Astrocyte (in vitro differentiated cells and primary cell): Measurements from ENCODE around the gene KRT4. TPM values are rescaled to one million over a fixed set of nuclear protein-coding genes. Genes with fewer than 3 reads are reported as not detected.

ENCODE experiments used
- DNase-seq: peaks from one replicate; pipeline ENCODE4 v3.0.0-alpha.2; 2010; ENCODE audit warnings: low read depth
- FAIRE-seq: peaks from 2 replicates; lab custom pipeline; 2011; peaks lifted over from hg19 to GRCh38; lab: Jason Lieb, UNC
- H2AFZ ChIP-seq: 2 replicates; pipeline ENCODE4 v1.6.0; 2012; ENCODE audit warnings: low read depth, low read length, inconsistent platforms
- H3K27ac ChIP-seq: 2 replicates; pipeline ENCODE4 v1.5.1; 2011; ENCODE audit warnings: low read depth, low read length, inconsistent platforms
- H3K27me3 ChIP-seq: 2 replicates; pipeline ENCODE4 v1.6.0; 2011; ENCODE audit warnings: low read length, inconsistent platforms; ENCODE audit not compliant: insufficient read depth
- H3K36me3 ChIP-seq: 2 replicates; pipeline ENCODE4 v1.5.1; 2011; ENCODE audit warnings: low read length, inconsistent platforms; ENCODE audit not compliant: insufficient read depth
- H3K4me1 ChIP-seq: 2 replicates; pipeline ENCODE4 v1.5.1; 2011; ENCODE audit warnings: low read length, inconsistent platforms; ENCODE audit not compliant: insufficient read depth
- H3K4me2 ChIP-seq: 2 replicates; pipeline ENCODE4 v1.6.0; 2012; ENCODE audit warnings: low read length, inconsistent platforms
- H3K4me3 ChIP-seq: 2 replicates; pipeline ENCODE4 v1.5.1; 2011; ENCODE audit warnings: low read depth, mild to moderate bottlenecking, low read length, inconsistent platforms; ENCODE audit not compliant: insufficient read depth
- H3K79me2 ChIP-seq: 2 replicates; pipeline ENCODE4 v1.6.0; 2012; ENCODE audit warnings: mild to moderate bottlenecking, low read length, inconsistent platforms; ENCODE audit not compliant: insufficient read depth
- H3K9ac ChIP-seq: 2 replicates; pipeline ENCODE4 v1.6.0; 2012; ENCODE audit warnings: mild to moderate bottlenecking, low read length, inconsistent platforms
- H3K9me3 ChIP-seq: 2 replicates; pipeline ENCODE4 v1.5.1; 2012; ENCODE audit warnings: low read depth, mild to moderate bottlenecking, low read length, inconsistent platforms; ENCODE audit not compliant: insufficient read depth
- H4K20me1 ChIP-seq: 2 replicates; pipeline ENCODE4 v1.6.0; 2012; ENCODE audit warnings: low read length, inconsistent platforms; ENCODE audit not compliant: insufficient read depth
- H3K27ac Mint-ChIP-seq: one replicate; pipeline ENCODE4 v1.8.0; 2021; ENCODE audit warnings: mild to moderate bottlenecking, mixed read lengths; ENCODE audit not compliant: unreplicated experiment
- H3K27me3 Mint-ChIP-seq: one replicate; pipeline ENCODE4 v1.8.0; 2021; ENCODE audit warnings: low read depth, mixed read lengths; ENCODE audit not compliant: unreplicated experiment
- H3K36me3 Mint-ChIP-seq: one replicate; pipeline ENCODE4 v1.8.0; 2021; ENCODE audit warnings: low read depth, mixed read lengths; ENCODE audit not compliant: unreplicated experiment
- H3K4me1 Mint-ChIP-seq: one replicate; pipeline ENCODE4 v1.8.0; 2021; ENCODE audit warnings: low read depth, mixed read lengths; ENCODE audit not compliant: unreplicated experiment
- H3K4me3 Mint-ChIP-seq: one replicate; pipeline ENCODE4 v1.8.0; 2021; ENCODE audit warnings: mild to moderate bottlenecking, moderate library complexity, mixed read lengths; ENCODE audit not compliant: unreplicated experiment
- H3K9me3 Mint-ChIP-seq: one replicate; pipeline ENCODE4 v1.8.0; 2021; ENCODE audit warnings: mild to moderate bottlenecking, mixed read lengths; ENCODE audit not compliant: unreplicated experiment
- CTCF ChIP-seq: IDR thresholded peaks from 2 replicates; pipeline ENCODE4 v1.5.1; 2011; ENCODE audit warnings: low read depth, mild to moderate bottlenecking, inconsistent platforms, low read length, moderate library complexity; ENCODE audit not compliant: insufficient read depth
- EZH2 ChIP-seq: IDR thresholded peaks from 2 replicates; pipeline ENCODE4 v1.6.1; 2012; ENCODE audit warnings: mild to moderate bottlenecking, low read length, inconsistent platforms; ENCODE audit not compliant: insufficient read depth
- total RNA-seq: library from RNA; stranded (reverse); gene quantifications from 2 replicates; pipeline ENCODE4 v1.2.1, GENCODE V29; 2021

KRT4 gene
- total RNA-seq, 1 donor from 2014 or later = not detected

GRCh38 chr12:52787324-52788191, 26.4 kb downstream of the KRT4 start:
- Histone ChIP-seq H3K4me2 (no peak overlapping the region), H3K27me3 (peaks cover 58% of the 10 kb centered on the region), H4K20me1 (no peaks in the 10 kb centered on the region), H3K9ac (no peak overlapping the region), H3K79me2 (no peaks in the 10 kb centered on the region), H3K27ac (no peak overlapping the region), H2AFZ (no peak overlapping the region), H3K36me3 (no peaks in the 10 kb centered on the region), H3K9me3 (no peaks in the 10 kb centered on the region), H3K4me1 (peaks cover 3% of the 10 kb centered on the region), H3K4me3 (no peak overlapping the region)
- H3K27me3 Mint-ChIP-seq = peaks cover 66% of the 10 kb centered on the region
- peaks cover 2% of the 10 kb centered on the region for H3K4me1 Mint-ChIP-seq
- H3K36me3 Mint-ChIP-seq = peaks cover 7% of the 10 kb centered on the region
- DNase-seq (no peak), FAIRE-seq (no peak)
- no peak overlapping the region for H3K4me3 Mint-ChIP-seq
- H3K9me3 Mint-ChIP-seq = peaks cover 13% of the 10 kb centered on the region
- no peak overlapping the region for H3K27ac Mint-ChIP-seq
- TF ChIP-seq CTCF = no peak
- TF ChIP-seq EZH2 = no peak

- TF ChIP-seq CTCF (no peak), EZH2 (no peak)
- Mint-ChIP-seq H3K27ac (no peak overlapping the region), H3K27me3 (peaks cover 64% of the 10 kb centered on the region), H3K9me3 (peaks cover 7% of the 10 kb centered on the region), H3K4me3 (no peak overlapping the region), H3K36me3 (peaks cover 4% of the 10 kb centered on the region), H3K4me1 (no peaks in the 10 kb centered on the region)
- Histone ChIP-seq H3K4me1 (peaks cover under 1% of the 10 kb centered on the region), H3K79me2 (no peaks in the 10 kb centered on the region), H3K4me3 (no peak overlapping the region), H3K9ac (no peak overlapping the region), H2AFZ (no peak overlapping the region), H3K4me2 (no peak overlapping the region), H3K27ac (no peak overlapping the region), H4K20me1 (no peaks in the 10 kb centered on the region), H3K36me3 (no peaks in the 10 kb centered on the region), H3K9me3 (no peaks in the 10 kb centered on the region), H3K27me3 (peaks cover 56% of the 10 kb centered on the region)
- DNase-seq = no peak
- FAIRE-seq = no peak
These were observed 29.0 kb downstream of the KRT4 start for GRCh38 chr12:52784909-52785308.
